Measurements from ENCODE around the gene FXYD5.
"Not testable (repeated sequence)": the region's sequence is repeated elsewhere in the genome, so short reads cannot be mapped to it uniquely, and the experiment has no call there.

Gene FXYD5

GRCh38 chr19:35119578-35120155 lies 34.9 kb upstream of the FXYD5 start:
- DNase-seq (ENCODE audit: low read depth in 2 of 2), result no peak

- no peak for DNase-seq (ENCODE audit: low read depth in 2 of 2)
These were observed 34.0 kb upstream of the FXYD5 start for GRCh38 chr19:35120492-35120891.

- DNase-seq (ENCODE audit: low read depth in 2 of 2), result no peak
These were observed 33.6 kb upstream of the FXYD5 start for GRCh38 chr19:35120898-35121297.

GRCh38 chr19:35122687-35123551 lies 31.6 kb upstream of the FXYD5 start:
- DNase-seq (ENCODE audit: low read depth in 2 of 2), result no peak

- DNase-seq (ENCODE audit: low read depth in 2 of 2), result no peak
These were observed 31.0 kb upstream of the FXYD5 start for GRCh38 chr19:35123573-35123972.

- peak; percentile 59 to 71 for DNase-seq (ENCODE audit: low read depth in 2 of 2)
These were observed 30.2 kb upstream of the FXYD5 start for GRCh38 chr19:35124098-35125060.

GRCh38 chr19:35125270-35125717 lies 29.2 kb upstream of the FXYD5 start:
- DNase-seq (ENCODE audit: low read depth in 2 of 2), result no peak

- DNase-seq (ENCODE audit: low read depth in 2 of 2), result no peak
These were observed 28.5 kb upstream of the FXYD5 start for GRCh38 chr19:35125749-35126623.

- no peak for DNase-seq (ENCODE audit: low read depth in 2 of 2)
These were observed 27.9 kb upstream of the FXYD5 start for GRCh38 chr19:35126624-35126959.

- DNase-seq (ENCODE audit: low read depth in 2 of 2), result no peak
These were observed 26.7 kb upstream of the FXYD5 start for GRCh38 chr19:35127871-35128270.

GRCh38 chr19:35128398-35129057 lies 26.0 kb upstream of the FXYD5 start:
- no peak for DNase-seq (ENCODE audit: low read depth in 2 of 2)

GRCh38 chr19:35129724-35130274 lies 24.7 kb upstream of the FXYD5 start:
- not testable (repeated sequence) for DNase-seq (ENCODE audit: low read depth in 2 of 2)

GRCh38 chr19:35130761-35131720 lies 23.5 kb upstream of the FXYD5 start:
- DNase-seq (ENCODE audit: low read depth in 2 of 2), result no peak

GRCh38 chr19:35132254-35132653 lies 22.3 kb upstream of the FXYD5 start:
- DNase-seq (ENCODE audit: low read depth in 2 of 2), result no peak

- DNase-seq (ENCODE audit: low read depth in 2 of 2), result no peak
These were observed 20.7 kb upstream of the FXYD5 start for GRCh38 chr19:35133826-35134225.

GRCh38 chr19:35134601-35135242 lies 19.8 kb upstream of the FXYD5 start, which contains the start of gene LGI4:
Gene LGI4, minus strand, starts transcription at chr19:35135059. Its CDS starts 379 bp downstream, at chr19:35134680.
- DNase-seq (ENCODE audit: low read depth in 2 of 2), result no peak

- peak in 1 of 2 donors; percentile 43 for DNase-seq (ENCODE audit: low read depth in 2 of 2)
These were observed 19.1 kb upstream of the FXYD5 start for GRCh38 chr19:35135389-35135909.

GRCh38 chr19:35136231-35136630 lies 18.3 kb upstream of the FXYD5 start:
- DNase-seq (ENCODE audit: low read depth in 2 of 2), result no peak

All from stimulated activated CD8-positive, alpha-beta memory T cell treated with anti-CD3 and anti-CD28 coated beads, Interleukin-7, amount 100 ng/mL, for 1 hour (primary cell).